GM12892 (cell line): Measurements from ENCODE around the gene SVOPL.

Experiments used
- DNase-seq: peaks from one replicate; pipeline ENCODE4 v3.0.0; 2011; ENCODE audit not compliant: insufficient read length
- FAIRE-seq: peaks from 2 replicates; lab custom pipeline; 2011; peaks lifted over from hg19 to GRCh38; lab: Jason Lieb, UNC
- POLR2A ChIP-seq: IDR thresholded peaks from 2 replicates; pipeline ENCODE4 v1.6.1; 2011; ENCODE audit warnings: low read depth, low read length, control low read depth
- POLR2AphosphoS5 ChIP-seq: IDR thresholded peaks from 2 replicates; pipeline ENCODE4 v1.6.1; 2011; ENCODE audit warnings: low read depth, low read length, control low read depth
- TAF1 ChIP-seq: IDR thresholded peaks from 2 replicates; pipeline ENCODE4 v1.6.1; 2011; ENCODE audit warnings: low read depth, mild to moderate bottlenecking, control low read depth, low read length, borderline replicate concordance

The SVOPL gene

GRCh38 chr7:138546829-138547228 lies 154.3 kb downstream of the SVOPL start:
- TF ChIP-seq TAF1, result no peak
- TF ChIP-seq POLR2A, result no peak
- no peak for TF ChIP-seq POLR2AphosphoS5
- DNase-seq, result no peak
- FAIRE-seq, result no peak

DNA sequence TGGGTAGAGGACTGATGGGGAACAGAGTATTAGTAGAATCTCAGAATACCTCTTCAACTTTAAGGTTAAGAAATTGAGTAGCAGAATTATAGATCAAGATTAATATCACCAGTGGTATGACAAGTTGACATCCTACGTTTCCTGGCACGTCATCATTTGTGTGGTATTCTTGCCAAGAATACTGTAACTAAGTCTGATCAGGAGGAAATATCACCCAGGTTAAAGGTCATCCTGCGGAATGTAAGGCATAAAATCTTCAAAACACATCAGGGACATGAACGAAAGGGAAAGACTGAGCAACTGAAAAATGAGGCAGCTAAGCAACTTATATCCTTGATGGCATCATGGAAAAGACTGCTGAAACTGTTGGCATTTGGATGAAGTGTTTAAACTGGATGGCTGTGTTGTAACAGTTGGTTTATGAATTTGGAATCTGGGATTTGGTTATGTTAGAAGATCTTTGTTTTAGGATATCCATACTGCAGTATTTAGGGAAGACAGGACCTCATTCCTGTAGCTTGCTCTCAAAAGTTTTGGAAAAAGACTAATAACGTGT lies 155.0 kb downstream of the SVOPL start:
- FAIRE-seq (no peak), DNase-seq (no peak)
- no peak for TF ChIP-seq POLR2A
- no peak for TF ChIP-seq TAF1
- TF ChIP-seq POLR2AphosphoS5, result no peak

DNA sequence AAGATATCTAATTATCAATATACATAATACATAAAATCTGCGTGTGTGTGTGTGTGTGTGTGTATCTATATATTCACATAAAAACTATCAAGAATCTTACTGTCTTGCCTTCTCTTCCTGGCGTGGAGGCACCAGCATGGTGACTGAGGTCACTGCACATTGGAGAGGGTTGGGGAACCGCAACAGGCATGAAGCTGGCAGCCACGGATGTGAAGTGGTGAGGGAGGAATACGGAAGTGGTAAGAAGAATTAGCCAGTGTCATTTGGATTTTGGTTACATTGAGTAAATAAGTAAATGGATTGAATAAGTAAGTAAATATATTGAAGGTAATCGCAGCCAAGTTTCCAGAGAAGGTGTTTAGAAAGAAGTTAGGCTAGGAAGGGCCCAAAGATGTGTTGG lies 156.0 kb downstream of the SVOPL start:
- no peak for TF ChIP-seq POLR2A
- TF ChIP-seq TAF1, result no peak
- no peak for TF ChIP-seq POLR2AphosphoS5
- DNase-seq (no peak), FAIRE-seq (no peak)
